ENCODE measurements around the gene TMED4.
"Not testable (repeated sequence)": the region's sequence is repeated elsewhere in the genome, so short reads cannot be mapped to it uniquely, and the experiment has no call there.

TMED4 gene

GRCh38 chr7:44568771-44569560 lies 13.1 kb downstream of the TMED4 start:
- DNase-seq (ENCODE audit: low read depth) = no peak

DNA sequence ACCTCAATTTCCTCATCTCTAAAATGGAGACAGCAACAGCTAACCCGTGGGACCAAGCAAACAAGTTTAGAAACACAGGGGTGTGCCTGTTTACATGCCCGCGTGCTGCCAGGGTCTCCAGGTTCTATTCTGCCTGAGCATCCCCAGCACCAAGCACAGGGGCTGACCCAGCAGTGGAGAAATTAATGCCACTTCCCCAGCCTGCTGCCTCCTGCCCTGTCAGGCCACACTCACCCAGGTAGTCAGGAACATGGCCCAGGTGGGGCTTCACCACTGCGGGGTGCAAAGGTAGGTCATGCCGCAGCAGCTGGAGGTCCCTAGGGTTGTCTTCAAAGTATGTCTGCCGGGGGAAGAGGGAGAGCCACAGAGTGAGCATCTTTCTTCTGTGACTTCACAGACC lies 14.1 kb downstream of the TMED4 start:
- DNase-seq (ENCODE audit: low read depth) = no peak

- DNase-seq (ENCODE audit: low read depth) = no peak
Observed at GRCh38 chr7:44566680-44567079, 15.4 kb downstream of the TMED4 start.

DNA sequence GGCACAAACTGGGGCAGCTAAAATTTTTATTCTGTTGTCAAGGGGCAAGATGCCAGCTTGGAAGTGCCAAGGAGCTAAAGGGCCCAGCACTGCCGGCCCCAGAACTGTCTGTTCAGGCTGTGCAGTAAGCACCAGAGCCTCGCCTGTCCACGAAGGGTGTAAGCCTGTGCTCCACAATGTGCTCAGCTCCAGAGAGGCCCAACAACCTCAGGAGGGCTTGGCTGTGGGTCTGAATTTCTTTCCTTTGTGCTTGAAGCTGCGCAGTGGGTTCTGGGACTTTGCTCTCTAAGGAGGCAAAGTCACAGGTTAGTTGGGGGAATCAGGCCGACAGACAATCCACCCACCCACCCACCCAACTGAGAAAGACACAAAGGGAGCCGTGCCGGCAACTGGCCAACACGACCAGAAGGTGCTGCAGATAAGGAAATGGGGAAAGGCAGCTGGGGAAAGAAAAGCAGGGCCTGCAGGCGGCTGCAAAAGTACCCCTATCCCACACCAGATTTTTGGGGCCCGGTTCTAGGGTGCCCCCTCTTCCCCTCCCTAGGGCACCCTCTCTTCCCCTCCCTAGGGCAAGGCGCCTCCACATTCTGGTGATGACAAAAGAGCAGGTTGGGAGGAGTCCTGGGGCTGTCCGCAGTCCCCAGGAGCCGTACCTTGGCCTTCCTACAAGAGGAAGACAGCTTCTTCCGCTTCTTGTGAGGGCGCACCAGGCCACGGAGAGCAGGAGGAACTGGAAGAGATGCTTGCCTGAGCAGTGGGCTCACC lies 16.1 kb downstream of the TMED4 start:
- no peak for DNase-seq (ENCODE audit: low read depth)

- peak; percentile 61 for DNase-seq (ENCODE audit: low read depth)
Observed at GRCh38 chr7:44565097-44565794, 16.8 kb downstream of the TMED4 start.

- DNase-seq (ENCODE audit: low read depth) = no peak
Observed at GRCh38 chr7:44564606-44565005, 17.4 kb downstream of the TMED4 start.

DNA sequence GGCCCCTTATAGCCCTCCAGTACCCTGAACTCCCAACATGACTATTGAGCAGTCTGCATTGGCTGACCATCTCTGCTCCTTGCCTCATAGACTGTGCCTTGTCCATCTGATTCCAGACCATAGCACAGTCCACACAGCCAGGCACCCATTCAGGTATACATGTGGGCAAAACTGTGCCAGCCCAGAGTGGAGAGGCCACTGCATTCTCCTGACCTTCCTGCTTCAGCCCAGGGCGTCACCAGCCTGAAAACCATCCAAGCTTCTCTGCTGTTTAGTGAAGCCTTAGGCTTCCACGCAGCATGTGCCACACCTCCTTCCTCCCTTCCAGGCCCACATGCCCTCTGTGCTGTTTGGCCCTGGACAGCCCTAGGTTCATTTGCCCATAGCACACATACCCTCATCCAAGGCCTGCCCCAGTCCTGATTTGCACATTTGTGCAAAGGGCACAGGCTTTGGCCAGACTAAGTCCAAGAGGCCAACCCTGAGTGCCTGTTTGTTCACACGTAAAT lies 18.8 kb downstream of the TMED4 start:
- no peak for DNase-seq (ENCODE audit: low read depth)

GRCh38 chr7:44562622-44562962 lies 19.4 kb downstream of the TMED4 start:
- DNase-seq (ENCODE audit: low read depth) = not testable (repeated sequence)

DNA sequence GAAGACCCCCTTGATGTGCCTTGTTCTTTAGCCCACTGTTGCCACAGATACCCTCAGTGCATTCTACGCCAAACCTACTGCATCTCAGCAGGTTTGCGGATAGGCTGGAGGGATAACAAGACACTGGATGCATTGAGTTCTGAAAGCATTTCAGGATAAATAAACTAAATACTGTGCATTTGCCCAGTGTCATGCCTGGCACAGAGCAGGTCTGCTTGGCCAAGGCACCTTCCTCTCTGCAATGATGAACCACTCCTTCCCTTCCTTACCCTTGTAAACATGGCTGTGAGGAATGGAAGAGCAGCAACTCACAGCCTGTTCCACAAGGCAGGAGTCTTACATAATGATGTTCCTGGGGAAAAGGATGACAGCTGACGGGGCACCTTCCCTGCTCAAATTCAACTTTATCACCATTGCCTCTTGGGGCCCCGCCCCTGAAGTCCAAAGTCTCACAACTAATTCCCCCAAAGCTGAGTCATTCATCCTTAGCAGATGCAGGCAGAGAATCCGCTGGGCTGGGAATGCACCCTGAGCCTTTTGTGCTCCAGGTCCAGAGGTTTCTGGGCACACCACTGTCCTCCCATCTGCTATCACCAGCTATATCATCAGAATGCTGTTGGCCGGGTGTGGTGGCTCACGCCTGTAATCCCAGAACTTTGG lies 19.9 kb downstream of the TMED4 start:
- peak; percentile 78 for DNase-seq (ENCODE audit: low read depth)

DNA sequence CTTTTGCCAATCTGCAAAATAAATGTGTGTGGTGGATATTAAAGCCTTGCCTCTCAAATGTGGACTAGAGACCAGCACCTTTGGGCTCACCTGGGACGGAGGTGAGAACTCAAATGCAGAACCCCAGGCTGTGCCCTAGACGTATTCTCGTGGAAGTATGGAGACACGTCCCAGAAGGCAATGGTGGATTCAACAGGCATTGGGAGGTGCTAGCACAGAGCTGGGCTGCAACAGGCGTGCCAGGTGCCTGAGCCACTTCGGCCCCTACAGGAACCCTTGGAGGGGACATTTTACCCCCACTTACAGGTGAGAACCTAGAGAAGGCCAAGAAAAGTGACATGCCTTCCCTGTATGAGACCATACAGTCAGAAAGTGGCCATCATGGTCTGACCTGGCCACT lies 20.6 kb downstream of the TMED4 start:
- no peak for DNase-seq (ENCODE audit: low read depth)

DNA sequence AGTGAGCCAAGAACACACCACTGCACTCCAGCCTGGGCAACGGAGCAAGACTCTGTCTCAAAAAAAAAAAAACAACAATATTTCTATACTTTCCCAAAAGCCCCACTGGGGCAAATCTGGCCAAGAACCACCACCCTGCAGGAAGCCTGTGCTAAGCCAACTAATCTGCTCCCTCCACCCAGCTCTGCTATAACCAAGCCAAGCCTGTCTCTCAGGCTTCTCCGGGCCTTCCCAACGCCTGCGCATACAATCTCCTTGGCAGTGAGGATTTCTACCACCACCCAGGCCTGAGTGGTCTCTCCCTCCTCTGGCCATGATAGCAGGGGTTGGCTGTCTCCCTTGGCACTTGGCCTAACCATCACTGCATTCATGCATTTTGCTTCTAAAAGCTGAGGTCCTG lies 22.5 kb downstream of the TMED4 start:
- no peak for DNase-seq (ENCODE audit: low read depth)

DNA sequence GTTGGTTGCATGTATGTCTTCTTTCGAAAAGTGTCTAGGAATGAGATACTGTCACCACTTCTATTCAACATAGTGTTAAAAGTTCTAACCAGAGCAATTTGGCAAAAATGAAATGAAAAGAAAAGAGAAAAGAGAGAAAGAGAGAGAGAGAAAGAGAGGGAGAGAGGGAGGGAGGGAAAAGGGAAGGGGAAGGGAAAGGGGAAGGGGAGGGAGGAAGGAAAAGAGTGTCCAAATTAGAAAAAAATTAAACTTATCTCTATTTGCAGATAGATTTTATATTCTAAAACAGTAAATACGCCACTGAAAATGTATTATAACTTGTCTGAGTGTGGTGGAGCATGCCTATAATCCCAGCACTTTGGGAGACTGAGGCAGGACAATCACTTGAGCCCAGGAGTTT lies 24.5 kb downstream of the TMED4 start:
- DNase-seq (ENCODE audit: low read depth) = no peak

- no peak for DNase-seq (ENCODE audit: low read depth)
Observed at GRCh38 chr7:44555350-44555749, 26.7 kb downstream of the TMED4 start.

DNA sequence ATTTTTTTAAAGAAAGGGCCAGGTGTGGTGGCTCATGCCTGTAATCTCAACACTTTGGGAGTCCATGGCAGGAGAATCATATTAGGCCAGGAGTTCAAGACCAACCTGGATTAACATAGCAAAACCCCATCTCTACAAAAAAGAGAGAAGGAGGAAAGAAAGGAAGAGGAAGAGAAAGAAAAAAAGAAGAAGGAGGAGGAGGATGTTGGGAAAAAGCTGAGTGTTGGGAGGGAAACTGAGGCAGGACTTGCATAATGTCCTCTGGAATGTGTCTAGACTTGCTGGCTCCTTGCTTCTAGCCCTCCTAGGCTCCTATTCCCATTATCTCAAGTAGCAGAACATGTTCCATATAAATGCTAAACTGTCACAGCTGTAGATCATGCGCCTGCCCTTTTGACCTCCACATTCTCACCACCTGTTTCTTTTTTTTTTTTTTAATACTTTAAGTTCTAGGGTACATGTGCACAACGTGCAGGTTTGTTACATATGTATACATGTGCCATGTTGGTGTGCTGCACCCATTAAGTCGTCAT lies 29.5 kb downstream of the TMED4 start:
- DNase-seq (ENCODE audit: low read depth) = not testable (repeated sequence)

DNA sequence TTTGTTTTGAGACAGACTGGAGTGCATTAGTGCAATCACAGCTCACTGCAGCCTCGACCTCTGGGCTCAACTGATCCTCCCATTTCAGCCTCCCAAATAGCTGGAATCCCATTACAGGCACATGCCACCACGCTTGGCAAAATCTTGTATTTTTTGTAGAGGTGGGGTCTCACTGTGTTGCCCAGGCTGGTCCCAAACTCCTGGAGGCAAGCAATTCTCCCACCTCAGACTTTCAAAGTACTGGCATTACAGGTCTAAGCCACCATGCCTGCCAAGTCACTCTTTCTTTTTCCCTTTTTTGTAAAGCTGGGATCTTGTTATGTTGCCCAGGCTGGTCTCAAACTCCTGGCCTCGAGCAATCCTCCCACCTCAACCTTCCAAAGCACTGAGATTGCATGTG lies 32.6 kb downstream of the TMED4 start:
- no peak for DNase-seq (ENCODE audit: low read depth)

DNA sequence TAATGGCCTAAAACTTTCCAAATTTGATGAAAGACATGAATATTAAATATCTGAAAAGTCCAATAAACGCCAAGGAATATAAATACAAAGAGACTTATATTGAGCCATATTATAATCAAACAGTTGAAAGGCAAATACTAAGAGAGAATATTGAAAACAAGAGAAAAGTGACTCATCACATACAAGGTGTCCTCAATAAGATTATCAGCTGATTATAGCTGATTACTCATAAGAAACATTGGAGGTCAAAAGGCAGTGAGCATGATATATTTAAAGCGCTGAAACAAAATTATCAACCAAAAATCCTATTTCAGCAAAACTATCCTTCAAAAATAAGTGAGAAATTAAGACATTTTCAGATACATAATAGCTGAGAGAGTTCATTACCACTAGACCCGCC lies 33.1 kb downstream of the TMED4 start:
- DNase-seq (ENCODE audit: low read depth) = no peak

- peak; percentile 27 for DNase-seq (ENCODE audit: low read depth)
Observed at GRCh38 chr7:44547536-44548231, 34.3 kb downstream of the TMED4 start.

- DNase-seq (ENCODE audit: low read depth) = no peak
Observed at GRCh38 chr7:44541876-44542610, 40.0 kb downstream of the TMED4 start.

GRCh38 chr7:44541028-44541869 lies 40.8 kb downstream of the TMED4 start, which contains the start of gene NPC1L1:
NPC1L1 (minus strand) TSS chr7:44541330; CDS start chr7:44541259, 71 bp downstream.
- DNase-seq (ENCODE audit: low read depth) = no peak
